Trophoblast cell (in vitro differentiated cells and primary cell): ENCODE measurements around the gene NAA50. TPM values are rescaled to one million over a fixed set of nuclear protein-coding genes. Genes with fewer than 3 reads are reported as not detected.
A peak's percentile ranks its signal among the peaks of the same experiment; 100 is the strongest.

Source experiments
- DNase-seq, 2 donors: peaks; one replicate each; pipeline ENCODE4 v3.0.0-alpha.2; 2016
- H2AFZ ChIP-seq: 2 replicates; pipeline ENCODE4 v1.6.1; 2013; ENCODE audit warnings: low read length, moderate library complexity, mild to moderate bottlenecking; ENCODE audit not compliant: insufficient read depth, poor library complexity
- H2AK5ac ChIP-seq: 2 replicates; pipeline ENCODE4 v1.6.1; 2013; ENCODE audit warnings: mild to moderate bottlenecking, low read length
- H2BK120ac ChIP-seq: 2 replicates; pipeline ENCODE4 v1.6.1; 2013; ENCODE audit warnings: low read length, mild to moderate bottlenecking, moderate library complexity; ENCODE audit not compliant: insufficient read depth, poor library complexity
- H2BK12ac ChIP-seq: 2 replicates; pipeline ENCODE4 v1.6.1; 2013; ENCODE audit warnings: mild to moderate bottlenecking, low read length, moderate library complexity
- H2BK5ac ChIP-seq: 2 replicates; pipeline ENCODE4 v1.6.1; 2013; ENCODE audit warnings: low read length, low read depth, moderate library complexity, mild to moderate bottlenecking; ENCODE audit not compliant: poor library complexity
- H3K14ac ChIP-seq: 2 replicates; pipeline ENCODE4 v1.6.1; 2013; ENCODE audit warnings: mild to moderate bottlenecking, low read length
- H3K18ac ChIP-seq: 2 replicates; pipeline ENCODE4 v1.6.1; 2013; ENCODE audit warnings: mild to moderate bottlenecking, low read length
- H3K23ac ChIP-seq: 2 replicates; pipeline ENCODE4 v1.6.1; 2013; ENCODE audit warnings: low read length
- H3K27ac ChIP-seq: 2 replicates; pipeline ENCODE4 v1.5.1; 2013; ENCODE audit warnings: low read depth, mild to moderate bottlenecking, inconsistent platforms, low read length, moderate library complexity
- H3K27me3 ChIP-seq: 2 replicates; pipeline ENCODE4 v1.6.1; 2013; ENCODE audit warnings: inconsistent platforms, mild to moderate bottlenecking, low read length, moderate library complexity; ENCODE audit not compliant: insufficient read depth
- H3K36me3 ChIP-seq, 2 experiments: 1 replicate in 1 of 2; 2 replicates in 1 of 2; pipeline ENCODE4 v1.6.1; 2013; ENCODE audit warnings: low read length in 2 of 2, mild to moderate bottlenecking in 2 of 2, moderate library complexity in 1 of 2; ENCODE audit not compliant: insufficient read depth in 2 of 2, control insufficient read depth in 1 of 2
- H3K4ac ChIP-seq: 2 replicates; pipeline ENCODE4 v1.6.1; 2013; ENCODE audit warnings: low read depth, mild to moderate bottlenecking, low read length, moderate library complexity
- H3K4me1 ChIP-seq, 2 experiments: 1 replicate in 1 of 2; 2 replicates in 1 of 2; pipeline ENCODE4 v1.6.1; 2013; ENCODE audit warnings: low read length in 2 of 2, mild to moderate bottlenecking in 2 of 2, moderate library complexity in 1 of 2; ENCODE audit not compliant: insufficient read depth in 2 of 2, control insufficient read depth in 1 of 2
- H3K4me2 ChIP-seq: 2 replicates; pipeline ENCODE4 v1.6.1; 2013; ENCODE audit warnings: inconsistent platforms, mild to moderate bottlenecking, low read length, moderate library complexity
- H3K4me3 ChIP-seq: 2 replicates; pipeline ENCODE4 v1.5.1; 2013; ENCODE audit warnings: mild to moderate bottlenecking, low read depth, low read length, inconsistent platforms
- H3K79me1 ChIP-seq: one replicate; pipeline ENCODE4 v1.6.1; 2013; ENCODE audit warnings: low read length
- H3K79me2 ChIP-seq: 2 replicates; pipeline ENCODE4 v1.6.1; 2013; ENCODE audit warnings: low read length, mild to moderate bottlenecking; ENCODE audit not compliant: control insufficient read depth, insufficient read depth, poor library complexity
- H3K9ac ChIP-seq: 2 replicates; pipeline ENCODE4 v1.6.1; 2013; ENCODE audit warnings: mild to moderate bottlenecking, low read length
- H3K9me3 ChIP-seq: 2 replicates; pipeline ENCODE4 v1.6.1; 2013; ENCODE audit warnings: low read depth, mild to moderate bottlenecking, control low read depth, inconsistent platforms, low read length; ENCODE audit not compliant: insufficient read depth
- H4K12ac ChIP-seq: 2 replicates; pipeline ENCODE4 v1.6.1; 2013; ENCODE audit warnings: low read depth, mild to moderate bottlenecking, low read length, moderate library complexity
- H4K8ac ChIP-seq: 2 replicates; pipeline ENCODE4 v1.6.1; 2013; ENCODE audit warnings: low read depth, mild to moderate bottlenecking, low read length, moderate library complexity
- H4K91ac ChIP-seq: one replicate; pipeline ENCODE4 v1.6.1; 2013; ENCODE audit warnings: low read depth, mild to moderate bottlenecking, low read length, moderate library complexity
- WGBS: extraction: QIAGEN DNeasy Blood & Tissue Kit; methylation state at CpG from one replicate; pipeline ENCODE4 v1.1.7; 2013; ENCODE audit warnings: missing lambda C conversion rate; ENCODE audit not compliant: insufficient read length, insufficient coverage; ENCODE audit errors: extremely low coverage; 5-methylcytosine and 5-hydroxymethylcytosine counted together
- polyA plus RNA-seq: library from polyadenylated mRNA; stranded (reverse); fragments of 200-250 nt; gene quantifications from 2 replicates; pipeline ENCODE4 v1.2.3, GENCODE V29; 2013

NAA50 gene
- 111 and 115 TPM in 2 replicates for polyA plus RNA-seq

- Histone ChIP-seq H3K9ac (peak within 1 kb of the TSS; percentile 94), H3K27me3 (no peaks in the 10 kb centered on the region)
Observed at GRCh38 chr3:113745756-113746547, at the start of gene NAA50. Gene NAA50, minus strand, starts transcription at chr3:113746249. Its CDS starts 300 bp downstream, at chr3:113745949.

GRCh38 chr3:113795693-113796092 is 49.6 kb upstream of the NAA50 start:
- no peak overlapping the region for H3K14ac ChIP-seq
- H3K79me2 ChIP-seq = no peaks in the 10 kb centered on the region
- no peak overlapping the region for H2AFZ ChIP-seq
- H3K79me1 ChIP-seq = no peaks in the 10 kb centered on the region
- no peak overlapping the region for H3K4me3 ChIP-seq
- no peak overlapping the region for H3K4me2 ChIP-seq
- no peak overlapping the region for H3K27ac ChIP-seq
- H2BK120ac ChIP-seq = no peak overlapping the region
- H3K4ac ChIP-seq = no peak overlapping the region
- H3K23ac ChIP-seq = no peak overlapping the region
- no peak overlapping the region for H4K12ac ChIP-seq
- H3K27me3 ChIP-seq = no peaks in the 10 kb centered on the region
- no peak for DNase-seq
- no CpG with 5 or more reads among the region's 4 CpGs for WGBS
- H3K36me3 ChIP-seq = peaks cover 8 to 15% of the 10 kb centered on the region in 2 experiments
- H3K4me1 ChIP-seq = no peaks in the 10 kb centered on the region
- no peak overlapping the region for H4K91ac ChIP-seq
- H3K9me3 ChIP-seq = no peaks in the 10 kb centered on the region
- H4K8ac ChIP-seq = no peak overlapping the region
- no peak overlapping the region for H3K9ac ChIP-seq
- no peak overlapping the region for H2BK5ac ChIP-seq
- H3K18ac ChIP-seq = no peak overlapping the region
- no peak overlapping the region for H2BK12ac ChIP-seq
- H2AK5ac ChIP-seq = no peak overlapping the region

More at GRCh38 chr3:113745756-113746547, at the start of gene NAA50:
- H2BK12ac ChIP-seq = no peak within 1 kb of the TSS
- peaks cover 17% of the 10 kb centered on the region for H3K79me1 ChIP-seq
- peak within 1 kb of the TSS; percentile 92 for H2AFZ ChIP-seq
- H3K4me3 ChIP-seq = peak within 1 kb of the TSS; percentile 88
- H3K36me3 ChIP-seq = no peaks in the 10 kb centered on the region
- H3K4ac ChIP-seq = peak within 1 kb of the TSS; percentile 71
- H3K4me2 ChIP-seq = peak within 1 kb of the TSS; percentile 84
- peak within 1 kb of the TSS; percentile 92 for H2BK5ac ChIP-seq
- peak within 1 kb of the TSS; percentile 92 for H4K91ac ChIP-seq
- H3K23ac ChIP-seq = no peak within 1 kb of the TSS
- H4K12ac ChIP-seq = peak within 1 kb of the TSS; percentile 65
- DNase-seq = peak; percentile 88 to 93
- H2AK5ac ChIP-seq = peak within 1 kb of the TSS; percentile 21
- peak within 1 kb of the TSS; percentile 98 for H4K8ac ChIP-seq
- peak within 1 kb of the TSS; percentile 98 for H3K27ac ChIP-seq
- H3K79me2 ChIP-seq = peaks cover 15% of the 10 kb centered on the region
- peak within 1 kb of the TSS; percentile 90 for H3K18ac ChIP-seq
- WGBS = no CpG with 5 or more reads among the region's 72 CpGs
- H3K4me1 ChIP-seq = peaks cover 3% of the 10 kb centered on the region in 2 experiments
- H3K9me3 ChIP-seq = no peaks in the 10 kb centered on the region
- H3K14ac ChIP-seq = peak within 1 kb of the TSS; percentile 94
- peak within 1 kb of the TSS; percentile 70 for H2BK120ac ChIP-seq

GRCh38 chr3:113794526-113794925 is 48.5 kb upstream of the NAA50 start:
- no peak overlapping the region for H2BK120ac ChIP-seq
- H2BK5ac ChIP-seq = no peak overlapping the region
- H2BK12ac ChIP-seq = no peak overlapping the region
- H2AK5ac ChIP-seq = no peak overlapping the region
- no peak overlapping the region for H3K27ac ChIP-seq
- peaks cover 11 to 16% of the 10 kb centered on the region in 2 experiments for H3K36me3 ChIP-seq
- H3K18ac ChIP-seq = no peak overlapping the region
- no peaks in the 10 kb centered on the region for H3K9me3 ChIP-seq
- no peak overlapping the region for H4K12ac ChIP-seq
- H4K91ac ChIP-seq = no peak overlapping the region
- no peak overlapping the region for H3K23ac ChIP-seq
- H3K79me2 ChIP-seq = no peaks in the 10 kb centered on the region
- no peak overlapping the region for H2AFZ ChIP-seq
- H3K79me1 ChIP-seq = no peaks in the 10 kb centered on the region
- no peak overlapping the region for H3K4me3 ChIP-seq
- WGBS = no CpG with 5 or more reads among the region's 4 CpGs
- H3K4me2 ChIP-seq = no peak overlapping the region
- no peak overlapping the region for H4K8ac ChIP-seq
- no peak overlapping the region for H3K9ac ChIP-seq
- DNase-seq = no peak
- no peak overlapping the region for H3K4ac ChIP-seq
- no peaks in the 10 kb centered on the region for H3K27me3 ChIP-seq
- no peak overlapping the region for H3K14ac ChIP-seq
- H3K4me1 ChIP-seq = no peaks in the 10 kb centered on the region

- H2BK5ac ChIP-seq = no peak overlapping the region
- H3K79me1 ChIP-seq = no peaks in the 10 kb centered on the region
- no peak overlapping the region for H2BK12ac ChIP-seq
- H3K18ac ChIP-seq = no peak overlapping the region
- H3K9me3 ChIP-seq = no peaks in the 10 kb centered on the region
- H2AK5ac ChIP-seq = no peak overlapping the region
- H3K4me2 ChIP-seq = no peak overlapping the region
- no peak overlapping the region for H3K23ac ChIP-seq
- no peaks in the 10 kb centered on the region for H3K4me1 ChIP-seq
- H3K9ac ChIP-seq = no peak overlapping the region
- H3K79me2 ChIP-seq = no peaks in the 10 kb centered on the region
- no peak overlapping the region for H3K14ac ChIP-seq
- H3K36me3 ChIP-seq = peaks cover 8 to 15% of the 10 kb centered on the region in 2 experiments
- H3K4me3 ChIP-seq = no peak overlapping the region
- H3K27me3 ChIP-seq = no peaks in the 10 kb centered on the region
- H4K8ac ChIP-seq = no peak overlapping the region
- no peak overlapping the region for H3K4ac ChIP-seq
- no peak overlapping the region for H2BK120ac ChIP-seq
- H4K12ac ChIP-seq = no peak overlapping the region
- no peak overlapping the region for H3K27ac ChIP-seq
- no peak overlapping the region for H2AFZ ChIP-seq
- DNase-seq = no peak
- no peak overlapping the region for H4K91ac ChIP-seq
Observed at GRCh38 chr3:113791381-113791780, 45.3 kb upstream of the NAA50 start.
